ENCODE data around the gene TADA2A.
"Not testable (repeated sequence)": the region's sequence is repeated elsewhere in the genome, so short reads cannot be mapped to it uniquely, and the experiment has no call there.

The TADA2A gene

DNA sequence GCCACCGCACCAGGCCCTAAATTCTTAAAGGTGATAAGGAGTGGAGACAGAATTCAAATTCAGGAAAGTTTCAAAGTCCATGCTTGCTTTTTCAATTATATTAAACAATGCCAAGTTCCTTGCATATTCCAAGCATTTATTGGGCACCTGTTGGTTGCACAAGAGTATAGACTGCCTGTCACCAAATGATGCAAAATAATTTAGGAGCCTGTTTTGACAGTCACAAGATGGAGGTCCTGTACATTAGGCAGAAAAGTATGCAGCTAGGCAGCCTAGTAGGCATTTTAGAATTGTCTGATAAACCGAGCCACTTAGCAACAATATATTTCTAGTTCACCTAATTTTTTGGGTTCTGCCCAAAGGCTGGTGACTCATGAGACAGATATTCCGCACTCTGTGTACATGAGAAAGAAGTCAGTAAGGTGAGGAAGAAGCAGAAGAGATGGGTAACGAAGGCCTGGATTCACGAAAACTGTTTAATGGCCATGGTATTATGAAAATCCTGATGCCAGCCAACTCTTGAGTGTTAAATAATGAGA is 7.4 kb upstream of the TADA2A start:
- DNase-seq: no peak

- no peak for DNase-seq
These were observed 6.2 kb upstream of the TADA2A start for GRCh38 chr17:37400505-37400904.

GRCh38 chr17:37405522-37405921 is 1.2 kb upstream of the TADA2A start:
- not testable (repeated sequence) for DNase-seq

- DNase-seq: peak in 1 of 56 donors; percentile 46
These were observed 591 bp upstream of the TADA2A start for GRCh38 chr17:37405955-37406634.

- not testable (repeated sequence) for DNase-seq
These were observed 1.4 kb downstream of the TADA2A start for GRCh38 chr17:37408145-37408479.

- DNase-seq: no peak
These were observed 3.7 kb downstream of the TADA2A start for GRCh38 chr17:37410357-37410756.

DNA sequence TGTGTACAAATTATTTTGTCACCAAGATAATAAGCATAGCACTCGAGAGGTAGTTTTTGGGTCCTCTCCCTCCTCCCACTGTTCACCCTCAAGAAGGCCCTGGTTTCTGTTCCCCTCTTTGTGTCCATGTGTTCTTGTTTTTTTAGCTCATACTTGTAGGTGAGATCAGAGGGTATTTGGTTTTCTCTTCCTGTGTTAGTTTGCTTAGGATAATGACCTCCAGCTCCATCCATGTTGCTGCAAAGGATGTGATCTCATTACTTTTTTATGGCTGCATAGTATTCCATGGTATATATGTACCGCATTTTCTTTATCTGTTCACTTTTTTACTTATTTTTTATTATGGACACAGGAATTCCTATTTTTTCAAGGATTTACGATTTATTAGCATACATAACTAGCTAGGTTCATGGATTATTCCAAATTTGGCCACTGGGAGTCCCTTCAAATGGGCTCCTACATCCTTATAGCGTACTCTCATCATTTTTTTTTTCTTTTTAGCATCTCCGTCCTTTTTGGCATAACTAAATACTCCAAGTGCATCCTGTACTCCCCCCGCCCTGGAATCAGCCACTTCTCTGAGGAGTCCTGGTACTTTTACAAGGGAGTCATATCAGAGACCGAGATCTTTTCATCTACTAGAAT is 7.3 kb downstream of the TADA2A start:
- no peak for DNase-seq

GRCh38 chr17:37417852-37418251 is 11.2 kb downstream of the TADA2A start:
- no peak for DNase-seq

DNA sequence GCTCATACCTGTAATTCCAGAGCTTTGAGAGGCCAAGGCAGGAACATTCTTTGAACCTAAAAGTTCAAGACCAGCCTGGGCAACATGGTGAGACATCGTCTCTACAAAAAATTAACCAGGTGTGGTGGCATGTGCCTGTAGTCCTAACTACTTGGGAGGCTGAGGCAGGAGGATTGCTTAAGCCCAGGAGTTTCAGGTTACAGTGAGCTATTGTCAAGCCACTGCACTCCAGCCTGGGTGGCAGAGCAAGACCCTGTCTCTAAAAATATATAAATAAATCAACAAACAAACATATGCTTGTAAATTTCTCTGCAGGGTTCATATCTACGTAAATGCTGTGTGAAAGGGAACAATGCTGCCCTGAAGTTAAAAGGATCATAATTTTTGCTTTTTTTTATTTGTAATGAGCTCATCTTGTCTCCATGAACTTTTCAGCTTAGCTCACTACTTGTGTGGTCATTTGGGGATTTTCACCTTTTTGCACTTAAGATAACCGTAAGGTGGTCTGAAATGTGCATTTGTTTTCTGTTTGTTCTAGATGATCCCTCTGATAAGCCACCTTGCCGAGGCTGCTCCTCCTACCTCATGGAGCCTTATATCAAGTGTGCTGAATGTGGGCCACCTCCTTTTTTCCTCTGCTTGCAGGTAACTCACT is 16.4 kb downstream of the TADA2A start:
- no peak for DNase-seq

DNA sequence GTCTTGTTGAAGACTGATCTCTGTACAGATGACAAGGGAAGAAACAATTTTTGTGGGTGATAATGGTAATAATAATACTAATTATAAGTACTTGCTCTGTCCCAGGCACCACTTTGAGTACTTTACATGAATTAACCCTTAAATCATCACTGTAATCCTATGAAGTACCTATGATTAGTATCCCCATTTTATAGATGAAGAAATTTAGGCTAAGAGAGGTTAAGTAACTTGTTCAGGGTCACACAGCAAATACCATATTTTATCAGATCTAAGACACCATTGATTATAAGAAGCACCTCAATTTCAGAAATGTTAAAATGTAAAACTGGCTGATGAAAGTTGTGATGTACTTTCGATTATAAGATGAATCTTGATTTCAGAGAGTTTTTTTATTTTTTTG is 18.6 kb downstream of the TADA2A start:
- DNase-seq: no peak

DNA sequence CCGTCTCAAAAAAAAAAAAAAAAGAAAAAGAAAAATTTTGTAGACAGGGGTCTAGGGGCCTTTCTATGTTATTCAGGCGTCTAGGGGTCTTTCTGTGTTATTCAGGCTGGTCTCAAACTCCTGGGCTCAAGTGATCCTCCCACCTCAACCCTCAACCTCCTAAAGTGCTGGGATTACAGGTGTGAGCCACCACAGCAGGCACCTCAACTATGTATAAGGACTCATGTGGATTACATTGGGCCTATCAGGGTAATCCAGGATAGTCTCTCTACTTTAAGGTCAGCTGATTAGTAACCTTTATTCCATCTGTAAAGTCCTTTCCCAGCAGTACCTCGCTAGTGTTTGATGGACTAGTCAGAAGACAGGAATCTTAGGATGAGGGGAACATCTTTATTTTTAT is 22.4 kb downstream of the TADA2A start:
- DNase-seq: no peak

DNA sequence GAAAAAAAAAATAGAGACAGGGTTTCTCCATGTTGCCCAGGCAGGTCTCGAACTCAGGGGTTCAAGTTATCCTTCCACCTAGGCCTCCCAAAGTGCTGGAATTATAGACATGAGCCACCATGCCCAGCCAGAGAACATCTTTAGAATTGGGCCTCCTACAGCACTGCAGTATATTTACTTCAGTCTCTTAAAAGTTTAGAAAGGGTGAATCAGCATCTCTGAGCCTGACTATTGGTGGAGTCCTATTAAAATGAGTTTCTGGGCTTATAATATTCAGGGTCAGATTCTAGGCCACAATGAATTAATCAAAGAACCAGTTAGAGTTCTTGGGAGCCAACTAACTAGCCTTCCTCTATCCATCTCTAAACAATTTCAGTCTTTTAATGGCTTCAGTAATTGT is 22.8 kb downstream of the TADA2A start:
- no peak for DNase-seq

DNA sequence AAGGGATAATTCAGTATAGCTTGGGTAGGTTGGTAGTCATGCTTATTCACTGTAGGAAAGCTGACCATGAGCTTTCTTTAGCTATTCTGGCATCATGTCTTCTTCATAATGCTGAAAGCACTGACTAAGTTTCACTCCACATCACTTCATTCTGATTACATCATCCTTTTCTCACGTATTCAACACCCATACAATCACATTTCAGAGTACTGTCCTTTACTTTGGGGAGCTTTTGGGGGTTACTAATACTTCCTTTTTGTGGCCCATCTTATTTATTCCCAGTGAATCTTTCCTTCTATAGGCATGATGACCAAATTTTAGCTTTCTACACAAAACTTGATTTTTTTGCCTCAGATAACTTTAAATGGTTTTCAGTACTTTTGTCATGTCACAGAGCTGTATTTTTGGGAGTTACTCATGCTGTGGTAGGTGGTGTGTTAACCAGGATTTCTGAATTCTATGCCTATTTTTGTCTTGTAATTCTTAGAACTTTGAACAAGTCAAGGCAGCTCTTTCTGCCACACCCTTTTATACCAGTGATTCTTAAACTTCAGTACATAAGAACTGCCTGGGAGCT is 23.5 kb downstream of the TADA2A start:
- DNase-seq: no peak

DNA sequence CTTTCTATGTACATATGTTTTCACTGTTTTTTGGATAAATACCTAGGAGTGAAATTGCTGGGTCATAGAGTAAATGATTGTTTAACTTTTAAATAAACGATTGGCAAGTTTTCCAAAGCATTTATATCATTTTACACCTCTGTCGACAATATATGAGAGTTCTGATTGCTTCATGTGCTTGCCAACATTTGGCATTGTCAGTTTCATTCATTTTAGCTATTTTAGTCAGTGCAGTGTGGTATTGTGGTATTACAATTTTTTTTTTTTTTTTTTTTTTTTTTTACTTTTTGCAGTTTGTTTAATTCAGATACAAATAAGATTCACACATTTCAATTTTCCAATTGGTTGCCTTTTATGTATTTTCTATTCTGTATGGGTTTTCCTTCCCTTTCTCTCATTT is 26.0 kb downstream of the TADA2A start:
- no peak for DNase-seq

DNA sequence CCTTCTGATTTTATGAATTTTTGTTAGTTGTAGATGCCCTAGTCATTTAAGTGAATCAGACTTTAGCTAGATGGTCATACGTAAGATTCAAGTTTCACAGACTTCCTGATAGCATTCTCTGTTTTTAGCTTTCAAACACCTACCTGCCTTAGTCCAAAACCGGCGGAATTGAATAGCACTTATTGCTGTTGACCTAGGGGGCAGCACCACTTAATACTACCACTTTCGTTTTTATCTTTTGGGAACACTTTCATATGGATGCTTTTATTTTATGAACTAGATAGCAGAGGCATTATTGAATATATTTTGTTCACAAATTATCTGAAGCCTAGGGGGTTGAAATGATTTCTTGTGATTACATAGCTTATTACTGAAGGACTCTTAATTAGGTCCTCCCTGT is 31.5 kb downstream of the TADA2A start:
- DNase-seq: no peak

- DNase-seq: no peak
These were observed 33.7 kb downstream of the TADA2A start for GRCh38 chr17:37440424-37440823.

DNA sequence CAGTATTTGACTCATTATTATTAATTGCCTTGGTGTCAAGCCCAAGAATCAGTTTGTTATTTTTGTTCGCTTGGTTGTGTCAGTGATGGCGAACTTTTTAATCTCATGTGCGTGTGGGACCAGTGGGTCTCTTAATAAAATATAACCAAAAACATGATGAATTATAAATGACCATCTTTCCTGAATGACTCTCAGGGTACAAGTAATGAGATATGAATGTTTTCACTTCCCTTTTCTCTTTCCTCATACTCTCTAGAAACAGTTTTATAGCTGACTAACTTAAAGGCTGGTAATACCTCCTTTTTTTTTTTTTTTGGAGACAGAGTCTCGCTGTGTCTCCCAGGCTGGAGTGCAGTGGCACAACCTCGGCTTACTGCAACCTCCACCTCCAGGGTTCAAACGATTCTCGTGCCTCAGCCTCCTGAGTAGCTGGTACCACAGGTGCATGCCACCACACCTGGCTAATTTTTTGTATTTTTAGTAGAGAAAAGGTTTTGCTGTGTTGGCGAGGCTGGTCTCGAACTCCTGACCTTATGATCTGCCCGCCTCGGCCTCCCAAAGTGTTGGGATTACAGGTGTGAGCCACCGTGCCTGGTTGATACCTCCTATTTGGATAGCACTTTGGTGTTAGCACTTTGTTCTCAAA is 34.8 kb downstream of the TADA2A start:
- not testable (repeated sequence) for DNase-seq

GRCh38 chr17:37446027-37446426 is 39.3 kb downstream of the TADA2A start:
- DNase-seq: no peak

DNA sequence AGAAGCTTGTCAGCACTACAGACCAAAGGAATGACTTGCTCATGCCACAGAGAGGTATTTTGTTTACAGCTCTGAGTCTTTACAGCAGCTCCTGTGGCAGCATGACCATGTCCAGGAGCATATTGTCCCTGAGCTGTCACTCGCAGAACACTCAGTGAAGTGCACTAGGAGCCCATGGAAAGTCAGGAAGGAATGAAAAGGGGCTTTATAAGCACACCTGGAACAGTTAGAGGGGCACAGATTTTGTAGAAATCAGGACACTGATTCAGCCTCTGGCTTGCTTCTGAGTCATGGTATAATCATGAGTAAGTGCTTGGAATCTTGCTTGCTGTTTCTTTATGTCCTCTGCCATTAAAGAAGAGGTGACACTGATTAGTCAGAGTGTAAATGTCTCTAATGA is 41.0 kb downstream of the TADA2A start:
- no peak for DNase-seq

DNA sequence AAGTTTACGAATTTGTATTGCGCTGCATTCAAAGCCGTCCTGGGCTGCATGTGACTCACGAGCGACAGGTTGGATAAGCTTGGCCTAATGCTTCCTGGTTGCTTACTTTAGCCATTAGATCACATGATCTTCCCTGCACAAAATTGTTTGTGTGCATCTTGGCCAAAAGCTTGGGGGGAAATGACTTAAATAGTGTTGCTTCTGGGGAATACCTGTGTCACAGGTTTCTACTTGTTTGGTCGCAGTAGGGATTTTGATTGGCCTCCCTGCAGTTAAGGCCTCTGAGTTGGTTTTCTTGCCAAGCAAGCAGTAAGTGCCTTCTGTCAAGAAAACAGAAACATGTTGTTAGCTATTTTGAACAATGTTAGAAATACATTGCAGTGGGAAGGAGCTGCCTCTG is 43.4 kb downstream of the TADA2A start:
- peak in 2 of 56 donors; percentile 3 to 9 for DNase-seq

DNA sequence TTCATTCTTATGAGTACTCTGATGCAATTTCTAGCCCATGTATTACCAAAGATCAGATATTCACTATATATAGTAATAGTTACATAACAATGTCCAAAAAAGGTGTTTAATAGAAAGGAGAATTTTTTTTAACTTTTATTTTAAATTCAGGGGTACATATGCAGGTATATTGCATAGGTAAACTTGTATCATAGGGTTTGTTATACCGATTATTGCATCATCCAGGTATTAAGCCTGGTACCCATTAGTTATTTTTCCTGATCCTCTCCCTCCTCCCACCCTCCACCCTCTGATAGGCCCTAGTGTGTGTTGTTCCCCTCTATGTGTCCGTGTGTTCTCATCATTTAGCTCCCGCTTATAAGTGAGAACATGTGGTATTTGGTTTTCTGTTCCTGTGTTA is 51.1 kb downstream of the TADA2A start:
- DNase-seq: not testable (repeated sequence)

GRCh38 chr17:37458805-37459204 is 52.1 kb downstream of the TADA2A start:
- DNase-seq: no peak

All from amygdala (tissue), 56 donors.